OCI-M2 (cell line): ENCODE measurements around the gene PARPBP.
"Not testable (repeated sequence)": the region's sequence is repeated elsewhere in the genome, so short reads cannot be mapped to it uniquely, and the experiment has no call there.

ENCODE experiments used
- DNase-seq: peaks from one replicate; lab custom pipeline; 2025; ENCODE audit not compliant: unreplicated experiment; lab: John Stamatoyannopoulos, UW

The PARPBP gene

DNA sequence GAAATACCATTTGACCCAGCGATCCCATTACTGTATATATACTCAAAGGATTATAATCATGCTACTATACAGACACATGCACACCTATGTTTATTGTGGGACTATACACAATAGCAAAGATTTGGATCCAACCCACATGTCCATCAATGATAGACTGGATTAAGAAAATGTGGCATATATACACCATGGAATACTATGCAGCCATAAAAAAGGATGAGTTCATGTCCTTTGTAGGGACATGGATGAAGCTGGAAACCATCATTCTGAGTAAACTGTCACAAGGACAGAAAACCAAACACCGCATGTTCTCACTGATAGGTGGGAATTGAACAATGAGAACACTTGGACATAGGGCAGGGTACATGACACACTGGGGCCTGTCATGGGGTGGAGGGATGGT is 120.9 kb downstream of the PARPBP start:
- not testable (repeated sequence) for DNase-seq
